ENCODE measurements around the gene WBP4.
"Not testable (repeated sequence)": the region's sequence is repeated elsewhere in the genome, so short reads cannot be mapped to it uniquely, and the experiment has no call there.

The WBP4 gene

DNA sequence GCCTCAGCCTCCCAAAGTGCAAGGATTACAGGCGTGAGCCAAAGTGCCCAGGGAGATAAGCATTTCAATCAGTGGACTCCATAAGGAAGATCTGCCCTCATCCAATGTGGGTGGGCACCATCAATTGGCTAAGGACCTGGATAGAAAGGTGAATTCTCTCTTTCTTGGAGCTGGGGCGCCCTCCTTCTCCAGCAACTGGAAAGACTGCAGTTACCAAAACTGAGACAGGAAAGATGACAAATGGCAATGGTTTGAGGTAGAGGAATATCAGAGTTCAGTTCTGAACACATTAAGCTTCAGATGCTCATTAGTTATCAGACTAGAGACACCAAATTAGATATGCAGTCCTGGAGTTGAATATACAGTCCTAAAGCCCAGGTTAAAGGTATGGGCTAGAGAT lies 31.7 kb upstream of the WBP4 start:
- TF ChIP-seq, protein P1, sequence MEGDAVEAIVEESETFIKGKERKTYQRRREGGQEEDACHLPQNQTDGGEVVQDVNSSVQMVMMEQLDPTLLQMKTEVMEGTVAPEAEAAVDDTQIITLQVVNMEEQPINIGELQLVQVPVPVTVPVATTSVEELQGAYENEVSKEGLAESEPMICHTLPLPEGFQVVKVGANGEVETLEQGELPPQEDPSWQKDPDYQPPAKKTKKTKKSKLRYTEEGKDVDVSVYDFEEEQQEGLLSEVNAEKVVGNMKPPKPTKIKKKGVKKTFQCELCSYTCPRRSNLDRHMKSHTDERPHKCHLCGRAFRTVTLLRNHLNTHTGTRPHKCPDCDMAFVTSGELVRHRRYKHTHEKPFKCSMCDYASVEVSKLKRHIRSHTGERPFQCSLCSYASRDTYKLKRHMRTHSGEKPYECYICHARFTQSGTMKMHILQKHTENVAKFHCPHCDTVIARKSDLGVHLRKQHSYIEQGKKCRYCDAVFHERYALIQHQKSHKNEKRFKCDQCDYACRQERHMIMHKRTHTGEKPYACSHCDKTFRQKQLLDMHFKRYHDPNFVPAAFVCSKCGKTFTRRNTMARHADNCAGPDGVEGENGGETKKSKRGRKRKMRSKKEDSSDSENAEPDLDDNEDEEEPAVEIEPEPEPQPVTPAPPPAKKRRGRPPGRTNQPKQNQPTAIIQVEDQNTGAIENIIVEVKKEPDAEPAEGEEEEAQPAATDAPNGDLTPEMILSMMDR (conservative IDR thresholded peaks at IDR 0.05; ENCODE audit: low read depth, low read length) = no peak
- H2AFZ ChIP-seq (ENCODE audit: low read depth) = no peak overlapping the region
- no peaks in the 10 kb centered on the region for H3K27me3 ChIP-seq (ENCODE audit: insufficient read depth, low read depth)
- H3K4me1 ChIP-seq (ENCODE audit: low read depth, poor library complexity, severe bottlenecking) = peaks cover 6% of the 10 kb centered on the region
- H3K4me3 ChIP-seq (IDR thresholded peaks at IDR 0.05; ENCODE audit: insufficient read depth, low read depth, low read length) = no peak overlapping the region
- no peaks in the 10 kb centered on the region for H4K20me1 ChIP-seq (ENCODE audit: insufficient read depth)
- no peaks in the 10 kb centered on the region for H3K36me3 ChIP-seq (ENCODE audit: insufficient read depth)
- no peak overlapping the region for H3K9ac ChIP-seq
- no peak overlapping the region for H3K27ac ChIP-seq
- H3K4me2 ChIP-seq = no peak overlapping the region
- H3K79me2 ChIP-seq (ENCODE audit: insufficient read depth, low read depth) = peaks cover 10% of the 10 kb centered on the region; the same call in 1 of the 2 replicates

GRCh38 chr13:41032691-41033376 lies 28.5 kb upstream of the WBP4 start:
- peaks cover 6% of the 10 kb centered on the region for H3K4me1 ChIP-seq (ENCODE audit: low read depth, poor library complexity, severe bottlenecking)
- H3K79me2 ChIP-seq (ENCODE audit: insufficient read depth, low read depth) = peaks cover 12% of the 10 kb centered on the region; the same call in 1 of the 2 replicates
- TF ChIP-seq, protein P1 (conservative IDR thresholded peaks at IDR 0.05; ENCODE audit: low read depth, low read length) = no peak

DNA sequence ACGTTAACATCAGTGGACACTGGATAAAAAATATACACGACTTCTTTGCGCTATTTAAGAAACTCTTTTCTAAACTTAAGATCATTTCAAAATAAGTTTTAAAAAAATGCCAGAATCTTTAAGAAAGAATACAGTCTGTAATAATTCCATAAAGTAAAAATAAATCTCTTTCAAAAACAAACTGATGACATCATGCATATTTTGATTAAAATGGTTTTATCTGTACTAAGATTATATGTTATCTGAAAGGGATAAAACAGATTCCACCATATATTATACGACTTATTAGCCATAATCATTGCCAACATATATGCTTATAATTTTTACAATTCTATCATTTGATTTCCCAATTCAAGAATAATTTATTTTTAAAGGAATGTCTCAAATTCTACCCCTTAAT lies 26.9 kb upstream of the WBP4 start:
- Histone ChIP-seq H3K4me2 (no peak overlapping the region), H3K36me3 (ENCODE audit: insufficient read depth) (no peaks in the 10 kb centered on the region), H2AFZ (ENCODE audit: low read depth) (no peak overlapping the region), H3K79me2 (ENCODE audit: insufficient read depth, low read depth) (peaks cover 20% of the 10 kb centered on the region; the same call in 1 of the 2 replicates), H4K20me1 (ENCODE audit: insufficient read depth) (no peaks in the 10 kb centered on the region), H3K27ac (no peak overlapping the region), H3K4me1 (ENCODE audit: low read depth, poor library complexity, severe bottlenecking) (peaks cover 6% of the 10 kb centered on the region), H3K27me3 (ENCODE audit: insufficient read depth, low read depth) (no peaks in the 10 kb centered on the region), H3K4me3 (IDR thresholded peaks at IDR 0.05; ENCODE audit: insufficient read depth, low read depth, low read length) (no peak overlapping the region), H3K9ac (no peak overlapping the region)
- TF ChIP-seq, protein P1 (conservative IDR thresholded peaks at IDR 0.05; ENCODE audit: low read depth, low read length) = no peak

More at GRCh38 chr13:41032691-41033376, 28.5 kb upstream of the WBP4 start:
- no peak overlapping the region for H3K27ac ChIP-seq
- H3K4me2 ChIP-seq = no peak overlapping the region
- no peaks in the 10 kb centered on the region for H3K36me3 ChIP-seq (ENCODE audit: insufficient read depth)
- no peaks in the 10 kb centered on the region for H3K27me3 ChIP-seq (ENCODE audit: insufficient read depth, low read depth)
- H4K20me1 ChIP-seq (ENCODE audit: insufficient read depth) = no peaks in the 10 kb centered on the region
- H2AFZ ChIP-seq (ENCODE audit: low read depth) = no peak overlapping the region
- H3K4me3 ChIP-seq (IDR thresholded peaks at IDR 0.05; ENCODE audit: insufficient read depth, low read depth, low read length) = no peak overlapping the region
- H3K9ac ChIP-seq = no peak overlapping the region

DNA sequence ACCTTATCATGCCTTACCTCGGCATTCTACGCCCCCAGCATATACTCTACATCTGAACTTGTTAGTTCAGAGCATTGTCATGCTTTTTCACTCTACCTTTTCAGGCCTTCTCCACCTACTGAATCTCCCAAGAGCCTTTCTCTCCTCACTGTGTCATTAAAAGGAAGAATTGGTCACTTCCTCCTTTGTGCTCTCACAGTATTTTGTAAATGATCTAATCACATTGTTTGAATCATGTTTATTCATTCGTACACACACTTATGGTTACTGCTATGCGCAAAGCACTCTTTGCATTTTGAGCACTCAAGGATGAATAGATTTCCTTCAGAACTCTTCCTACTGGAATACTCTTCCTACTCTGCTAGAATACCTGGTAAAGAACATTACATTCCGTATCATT lies 26.4 kb upstream of the WBP4 start:
- H4K20me1 ChIP-seq (ENCODE audit: insufficient read depth) = no peaks in the 10 kb centered on the region
- TF ChIP-seq, protein P1 (conservative IDR thresholded peaks at IDR 0.05; ENCODE audit: low read depth, low read length) = no peak
- H3K27ac ChIP-seq = no peak overlapping the region
- H3K9ac ChIP-seq = no peak overlapping the region
- H3K4me2 ChIP-seq = no peak overlapping the region
- no peak overlapping the region for H2AFZ ChIP-seq (ENCODE audit: low read depth)
- peaks cover 20% of the 10 kb centered on the region; the same call in 1 of the 2 replicates for H3K79me2 ChIP-seq (ENCODE audit: insufficient read depth, low read depth)
- H3K27me3 ChIP-seq (ENCODE audit: insufficient read depth, low read depth) = no peaks in the 10 kb centered on the region
- H3K4me3 ChIP-seq (IDR thresholded peaks at IDR 0.05; ENCODE audit: insufficient read depth, low read depth, low read length) = no peak overlapping the region
- H3K4me1 ChIP-seq (ENCODE audit: low read depth, poor library complexity, severe bottlenecking) = peaks cover 6% of the 10 kb centered on the region
- H3K36me3 ChIP-seq (ENCODE audit: insufficient read depth) = no peaks in the 10 kb centered on the region

DNA sequence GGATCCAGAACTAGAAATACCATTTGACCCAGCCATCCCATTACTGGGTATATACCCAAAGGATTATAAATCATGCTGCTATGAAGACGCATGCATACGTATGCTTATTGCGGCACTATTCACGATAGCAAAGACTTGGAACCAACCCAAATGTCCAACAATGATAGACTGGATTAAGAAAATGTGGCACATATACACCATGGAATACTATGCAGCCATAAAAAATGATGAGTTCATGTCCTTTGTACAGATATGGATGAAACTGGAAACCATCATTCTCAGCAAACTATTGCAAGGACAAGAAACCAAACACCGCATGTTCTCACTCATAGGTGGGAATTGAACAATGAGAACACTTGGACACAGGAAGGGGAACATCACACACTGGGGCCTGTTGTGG lies 24.8 kb upstream of the WBP4 start:
- H3K79me2 ChIP-seq (ENCODE audit: insufficient read depth, low read depth) = peaks cover 20% of the 10 kb centered on the region; the same call in 1 of the 2 replicates
- H3K36me3 ChIP-seq (ENCODE audit: insufficient read depth); H2AFZ ChIP-seq (ENCODE audit: low read depth); H3K9ac ChIP-seq; H3K4me2 ChIP-seq; H4K20me1 ChIP-seq (ENCODE audit: insufficient read depth); H3K4me1 ChIP-seq (ENCODE audit: low read depth, poor library complexity, severe bottlenecking); H3K4me3 ChIP-seq (IDR thresholded peaks at IDR 0.05; ENCODE audit: insufficient read depth, low read depth, low read length); H3K27me3 ChIP-seq (ENCODE audit: insufficient read depth, low read depth); H3K27ac ChIP-seq: not testable (repeated sequence)
